ENCODE data around the gene HSF2BP. TPM values are rescaled to one million over a fixed set of nuclear protein-coding genes. Genes with fewer than 3 reads are reported as not detected.
"Not testable (repeated sequence)": the region's sequence is repeated elsewhere in the genome, so short reads cannot be mapped to it uniquely, and the experiment has no call there.

Gene HSF2BP
- total RNA-seq, 1 donor from 2014 or later: 0.71 TPM

DNA sequence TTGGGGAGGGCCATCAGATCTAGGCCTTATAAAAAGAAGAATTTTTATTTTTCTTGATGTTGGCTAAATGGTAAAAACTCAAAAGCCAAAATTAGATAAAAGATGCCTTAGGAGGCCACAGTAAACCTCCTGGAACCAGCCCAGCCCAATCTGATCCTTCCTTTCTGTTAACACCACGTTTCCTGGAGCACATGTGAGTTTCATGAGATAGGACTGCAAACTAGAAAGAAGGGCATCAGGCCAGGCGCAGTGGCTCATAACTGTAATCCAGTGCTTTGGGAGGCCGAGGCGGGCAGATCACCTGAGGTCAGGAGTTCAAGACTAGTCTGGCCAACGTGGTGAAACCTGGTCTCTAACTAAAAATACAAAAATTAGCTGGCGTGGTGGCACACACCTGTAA is 6.7 kb downstream of the HSF2BP start:
- intact Hi-C loops (cut with micrococcal nuclease): no loop called here

DNA sequence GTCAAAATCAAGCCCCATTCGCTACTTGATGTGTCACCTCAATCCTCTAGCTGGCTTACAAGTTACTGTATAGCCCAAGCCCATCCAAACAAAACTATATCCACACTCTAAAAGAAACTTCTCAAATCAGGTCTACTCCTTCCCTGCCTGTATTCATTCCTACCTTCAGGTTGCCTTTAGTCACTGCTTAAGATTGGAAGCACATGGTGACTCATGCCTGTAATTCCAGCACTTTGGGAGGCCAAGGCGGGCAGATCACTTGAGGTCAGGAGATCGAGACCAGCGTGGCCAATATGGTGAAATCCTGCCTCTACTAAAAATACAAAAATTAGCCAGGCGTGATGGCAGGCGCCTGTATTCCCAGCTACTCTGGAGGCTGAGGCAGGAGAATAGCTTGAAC is 7.4 kb downstream of the HSF2BP start:
- intact Hi-C loops (cut with micrococcal nuclease): not testable (repeated sequence)

GRCh38 chr21:43648171-43648570 is 11.1 kb downstream of the HSF2BP start:
- intact Hi-C loops (cut with micrococcal nuclease): loop anchor here (10.0 kb wide), 1 partner anchor 673 kb away; the partner anchor contains the start of gene PKNOX1

DNA sequence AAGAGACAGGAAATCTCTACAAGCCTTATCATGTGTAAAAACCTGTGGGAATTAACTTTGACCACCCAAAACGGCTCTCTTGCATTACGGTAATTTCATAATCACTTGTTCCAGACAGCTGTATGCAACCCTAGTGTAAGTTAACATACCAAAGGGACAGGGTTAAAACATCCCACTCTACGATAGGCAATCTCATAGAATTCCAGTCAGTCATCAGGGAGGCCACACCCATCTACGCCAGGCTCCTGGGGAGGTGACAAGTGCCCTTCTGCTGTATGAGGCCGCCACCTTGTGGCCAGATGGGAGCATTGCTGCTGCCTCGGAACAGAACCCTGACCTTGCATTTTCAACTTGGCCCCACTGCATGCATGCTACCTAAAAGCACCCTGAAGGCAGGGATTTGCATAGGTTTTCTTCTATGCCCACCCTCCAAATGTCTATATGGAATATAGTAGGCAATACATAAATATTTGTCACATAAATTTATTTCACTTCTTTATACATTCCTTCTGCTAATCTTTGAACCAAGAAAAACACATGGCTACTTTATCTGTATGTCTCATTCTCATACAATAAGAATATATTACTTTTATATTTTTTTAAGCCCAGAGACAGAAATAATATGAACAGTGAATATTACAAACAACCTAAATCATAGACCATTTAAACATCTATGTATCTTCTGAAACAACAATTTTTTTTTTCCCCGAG is 12.6 kb downstream of the HSF2BP start:
- intact Hi-C loops (cut with micrococcal nuclease): loop anchor here (1.0 to 10.0 kb wide), 5 partner anchors 33 to 723 kb away; partner anchors contain the start of gene PKNOX1

DNA sequence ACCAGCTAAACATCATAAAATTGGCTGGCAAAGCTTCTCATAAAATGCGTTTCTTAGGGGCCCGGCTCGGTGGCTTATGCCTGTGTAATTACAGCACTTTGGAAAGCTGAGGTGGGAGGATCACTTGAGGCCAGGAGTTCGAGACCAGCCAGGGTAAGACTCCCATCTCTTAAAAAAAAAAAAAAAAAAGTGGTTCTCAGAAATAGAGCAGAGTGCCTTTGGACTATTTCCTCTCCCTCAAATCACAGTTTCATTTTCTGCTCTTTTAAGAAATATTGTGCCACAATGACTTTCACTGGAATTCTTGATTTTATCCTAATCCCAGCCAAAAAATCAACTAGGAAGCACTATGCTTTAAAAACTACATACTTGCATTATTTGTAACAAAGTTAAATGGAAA is 13.3 kb downstream of the HSF2BP start:
- intact Hi-C loops (cut with micrococcal nuclease): loop anchor here (1.0 to 10.0 kb wide), 6 partner anchors 13 to 723 kb away; partner anchors contain the start of genes HSF2BP, PKNOX1 and RRP1B

GRCh38 chr21:43645136-43645891 is 14.0 kb downstream of the HSF2BP start:
- intact Hi-C loops (cut with micrococcal nuclease): loop anchor here (2.0 to 10.0 kb wide), 2 partner anchors 13 to 671 kb away; partner anchors contain the start of genes HSF2BP, PKNOX1 and RRP1B

GRCh38 chr21:43644609-43645008 is 14.7 kb downstream of the HSF2BP start:
- intact Hi-C loops (cut with micrococcal nuclease): loop anchor here (2.0 to 10.0 kb wide), 2 partner anchors 14 to 670 kb away; partner anchors contain the start of genes HSF2BP, PKNOX1 and RRP1B

- intact Hi-C loops (cut with micrococcal nuclease): loop anchor here (2.0 to 10.0 kb wide), 2 partner anchors 15 to 669 kb away; partner anchors contain the start of genes HSF2BP, PKNOX1 and RRP1B
Measured at GRCh38 chr21:43644071-43644470, 15.2 kb downstream of the HSF2BP start.

- intact Hi-C loops (cut with micrococcal nuclease): loop anchor here (10.0 kb wide), 1 partner anchor 668 kb away; the partner anchor contains the start of gene PKNOX1
Measured at GRCh38 chr21:43643193-43643592, 16.1 kb downstream of the HSF2BP start.

- intact Hi-C loops (cut with micrococcal nuclease): loop anchor here (10.0 kb wide), 1 partner anchor 666 kb away; the partner anchor contains the start of gene PKNOX1
Measured at GRCh38 chr21:43640400-43640799, 18.9 kb downstream of the HSF2BP start.

DNA sequence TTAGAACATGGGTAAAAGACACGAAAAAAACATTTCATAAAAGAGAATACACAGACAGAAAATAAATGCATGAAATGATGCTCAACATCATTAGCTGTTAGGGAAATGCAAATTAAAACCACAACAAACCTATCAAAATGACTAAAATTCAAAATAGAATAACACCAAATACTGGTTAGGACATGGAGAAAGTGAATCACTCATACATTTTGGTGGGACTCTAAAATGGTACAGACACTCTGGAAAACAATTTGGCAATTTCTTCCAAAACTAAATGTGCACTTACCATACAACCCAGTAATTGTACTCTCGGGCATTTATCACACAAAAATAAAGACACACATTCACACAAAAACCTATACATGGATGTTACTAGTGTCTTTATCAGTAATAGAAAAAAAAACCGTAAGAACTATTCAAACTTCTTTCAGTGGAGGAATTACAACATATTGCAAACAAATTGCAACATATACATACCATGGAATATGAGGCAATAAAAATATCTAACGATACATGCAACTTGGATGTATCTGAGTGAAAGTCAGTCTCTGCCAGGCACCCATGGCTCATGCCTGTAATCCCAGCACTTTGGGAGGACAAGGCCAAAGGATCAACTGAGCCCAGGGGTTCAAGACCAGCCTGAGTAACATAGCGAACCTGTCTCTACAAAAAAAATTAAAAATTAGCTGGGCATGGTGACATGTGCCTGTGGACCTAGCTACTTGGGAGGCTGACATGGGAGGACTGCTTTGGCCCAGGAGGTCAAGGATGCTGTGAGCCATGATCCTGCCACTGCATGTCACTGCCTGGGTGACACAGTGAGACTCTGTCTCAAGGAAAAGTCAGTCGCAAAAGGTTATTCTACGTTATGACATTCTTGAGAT is 19.6 kb downstream of the HSF2BP start:
- intact Hi-C loops (cut with micrococcal nuclease): loop anchor here (10.0 kb wide), 1 partner anchor 665 kb away; the partner anchor contains the start of gene PKNOX1

GRCh38 chr21:43637530-43638158 is 21.6 kb downstream of the HSF2BP start:
- intact Hi-C loops (cut with micrococcal nuclease): no loop called here

GRCh38 chr21:43635436-43635835 is 23.9 kb downstream of the HSF2BP start:
- intact Hi-C loops (cut with micrococcal nuclease): no loop called here

GRCh38 chr21:43634618-43635017 is 24.7 kb downstream of the HSF2BP start:
- intact Hi-C loops (cut with micrococcal nuclease): no loop called here

DNA sequence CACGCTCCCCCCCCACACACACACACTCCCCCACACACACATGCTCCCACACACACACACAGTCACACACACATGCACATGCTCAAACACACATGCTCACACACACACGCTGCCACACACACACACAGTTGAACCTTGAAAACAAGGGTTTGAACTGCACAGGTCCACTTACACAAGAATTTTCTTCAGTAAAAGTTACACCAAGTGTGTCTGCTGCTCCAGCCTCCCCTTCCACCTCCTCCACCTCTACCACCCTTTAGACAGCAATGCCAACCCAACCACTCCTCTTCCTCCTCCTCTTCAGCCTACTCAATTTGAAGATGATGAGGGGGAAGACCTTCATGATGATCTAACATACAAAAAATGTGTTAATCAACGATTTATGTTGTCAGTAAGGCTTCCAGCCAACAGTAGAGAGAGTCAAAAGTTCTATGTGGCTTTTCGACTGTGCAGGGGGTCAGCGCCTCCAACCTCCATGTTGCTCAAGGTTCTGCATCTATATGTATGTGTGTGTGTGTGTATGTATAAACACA is 26.8 kb downstream of the HSF2BP start:
- intact Hi-C loops (cut with micrococcal nuclease): no loop called here

GRCh38 chr21:43631411-43632107 is 27.7 kb downstream of the HSF2BP start:
- intact Hi-C loops (cut with micrococcal nuclease): no loop called here

- intact Hi-C loops (cut with micrococcal nuclease): no loop called here
Measured at GRCh38 chr21:43627527-43627926, 31.8 kb downstream of the HSF2BP start.

GRCh38 chr21:43626390-43626789 is 32.9 kb downstream of the HSF2BP start:
- intact Hi-C loops (cut with micrococcal nuclease): no loop called here

GRCh38 chr21:43624339-43624738 is 34.9 kb downstream of the HSF2BP start:
- intact Hi-C loops (cut with micrococcal nuclease): no loop called here
